ENCODE data around the gene TPX2.

TPX2 gene

DNA sequence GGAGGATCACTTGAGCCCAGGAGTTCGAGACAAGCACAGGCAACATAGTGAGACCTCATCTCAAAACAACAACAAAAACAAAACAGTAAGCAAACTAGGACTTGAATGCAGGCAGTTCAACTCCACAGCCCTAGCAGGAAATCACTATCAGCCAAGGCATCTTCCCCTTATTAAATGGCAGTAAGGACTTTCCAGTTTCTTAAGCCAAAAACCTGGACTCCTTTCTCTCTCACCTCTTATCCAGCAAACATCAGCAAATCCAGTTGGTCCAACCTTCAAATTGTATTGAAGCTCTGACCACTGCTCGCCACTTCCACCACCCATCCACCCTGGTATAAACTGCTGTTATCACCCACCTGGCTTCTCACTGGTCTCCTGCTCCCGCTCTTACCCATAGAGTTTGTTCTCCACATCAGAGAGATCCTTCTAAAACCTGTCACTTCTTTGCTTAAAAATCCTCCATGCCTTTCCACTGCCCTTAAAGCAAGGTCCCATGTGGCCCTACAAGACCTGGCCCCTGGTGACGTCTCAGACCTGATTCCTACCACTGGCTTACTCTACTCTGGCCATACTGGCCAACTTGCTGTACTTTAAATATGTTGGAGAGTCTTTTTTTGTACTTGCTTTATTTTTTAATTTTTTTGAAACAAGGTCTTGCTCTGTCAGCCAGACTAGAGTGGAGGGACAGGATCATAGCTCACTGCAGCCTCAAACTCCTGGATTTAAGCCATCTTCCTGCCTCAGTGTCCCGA lies 44.1 kb upstream of the TPX2 start:
- TF ChIP-seq, protein P1, sequence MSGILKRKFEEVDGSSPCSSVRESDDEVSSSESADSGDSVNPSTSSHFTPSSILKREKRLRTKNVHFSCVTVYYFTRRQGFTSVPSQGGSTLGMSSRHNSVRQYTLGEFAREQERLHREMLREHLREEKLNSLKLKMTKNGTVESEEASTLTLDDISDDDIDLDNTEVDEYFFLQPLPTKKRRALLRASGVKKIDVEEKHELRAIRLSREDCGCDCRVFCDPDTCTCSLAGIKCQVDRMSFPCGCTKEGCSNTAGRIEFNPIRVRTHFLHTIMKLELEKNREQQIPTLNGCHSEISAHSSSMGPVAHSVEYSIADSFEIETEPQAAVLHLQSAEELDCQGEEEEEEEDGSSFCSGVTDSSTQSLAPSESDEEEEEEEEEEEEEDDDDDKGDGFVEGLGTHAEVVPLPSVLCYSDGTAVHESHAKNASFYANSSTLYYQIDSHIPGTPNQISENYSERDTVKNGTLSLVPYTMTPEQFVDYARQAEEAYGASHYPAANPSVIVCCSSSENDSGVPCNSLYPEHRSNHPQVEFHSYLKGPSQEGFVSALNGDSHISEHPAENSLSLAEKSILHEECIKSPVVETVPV (CRISPR knock-in tag; IDR thresholded peaks at IDR 0.05), result no peak
- TF ChIP-seq TSHZ2 (CRISPR knock-in tag; IDR thresholded peaks at IDR 0.05) (no peak), SNAI2 (CRISPR knock-in tag; IDR thresholded peaks at IDR 0.05) (no peak), BACH2 (CRISPR knock-in tag; IDR thresholded peaks at IDR 0.05; ENCODE audit: borderline replicate concordance) (no peak), TCF4 (CRISPR knock-in tag; IDR thresholded peaks at IDR 0.05; ENCODE audit: borderline replicate concordance) (no peak), PPARA (CRISPR knock-in tag; IDR thresholded peaks at IDR 0.05; ENCODE audit: borderline replicate concordance) (no peak), ZNF565 (CRISPR knock-in tag; conservative IDR thresholded peaks at IDR 0.05; ENCODE audit: low read depth) (no peak)
- no peak for ATAC-seq

- ATAC-seq, result peak; percentile 23; the same call in 2 of the 3 replicates
- TF ChIP-seq BACH2 (CRISPR knock-in tag; IDR thresholded peaks at IDR 0.05; ENCODE audit: borderline replicate concordance) (no peak), ISL1 (CRISPR knock-in tag; IDR thresholded peaks at IDR 0.05) (no peak; the same call in none of the 2 replicates), SNAI2 (CRISPR knock-in tag; IDR thresholded peaks at IDR 0.05) (0 out of 2 replicates have a peak, but pooled peaks have one; percentile 15)
Observed at GRCh38 chr20:31695849-31696804, 43.0 kb upstream of the TPX2 start.

DNA sequence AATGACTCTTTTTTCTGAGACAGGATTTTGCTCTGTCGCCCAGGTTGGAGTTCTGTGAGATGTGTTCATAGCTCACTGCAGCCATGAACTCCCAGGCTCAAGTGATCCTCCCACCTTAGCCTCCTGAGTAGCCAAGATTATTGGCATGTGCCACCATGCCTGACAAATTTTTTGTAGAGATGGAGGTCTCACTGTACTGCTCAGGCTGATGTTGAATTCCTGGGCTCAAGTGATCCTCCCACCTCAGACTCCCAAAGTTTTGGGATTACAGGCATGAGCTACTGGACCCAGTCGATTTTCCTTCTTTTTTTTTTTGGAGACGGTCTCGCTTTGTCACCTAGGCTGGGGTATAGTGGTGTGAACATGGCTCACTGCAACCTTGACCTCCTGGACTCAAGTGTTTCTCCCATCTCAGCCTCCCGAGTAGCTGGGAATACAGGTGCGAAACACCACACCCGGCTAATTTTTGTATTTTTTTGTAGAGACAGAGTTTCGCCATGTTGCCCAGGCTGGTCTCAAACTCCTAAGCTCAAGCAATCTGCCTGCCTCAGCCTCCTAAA lies 40.8 kb upstream of the TPX2 start:
- TF ChIP-seq CSDC2 (CRISPR knock-in tag; IDR thresholded peaks at IDR 0.05), result no peak
- no peak for TF ChIP-seq ESRRG (CRISPR knock-in tag; IDR thresholded peaks at IDR 0.05)
- no peak for TF ChIP-seq ZNF8 (CRISPR knock-in tag; IDR thresholded peaks at IDR 0.05)
- no peak for ATAC-seq

GRCh38 chr20:31698803-31699718 lies 40.0 kb upstream of the TPX2 start:
- peak; percentile 93 for ATAC-seq
- no peak for TF ChIP-seq ZC3H10 (CRISPR knock-in tag; IDR thresholded peaks at IDR 0.05)
- no peak for TF ChIP-seq ZNF70 (CRISPR knock-in tag; IDR thresholded peaks at IDR 0.05)
- TF ChIP-seq PATZ1 (CRISPR knock-in tag; IDR thresholded peaks at IDR 0.05; ENCODE audit: borderline replicate concordance), result no peak
- TF ChIP-seq ZNF8 (CRISPR knock-in tag; IDR thresholded peaks at IDR 0.05), result no peak
- peak; percentile 51 for TF ChIP-seq ISL1 (CRISPR knock-in tag; IDR thresholded peaks at IDR 0.05)
- no peak for TF ChIP-seq ESRRG (CRISPR knock-in tag; IDR thresholded peaks at IDR 0.05)
- TF ChIP-seq, protein P2, sequence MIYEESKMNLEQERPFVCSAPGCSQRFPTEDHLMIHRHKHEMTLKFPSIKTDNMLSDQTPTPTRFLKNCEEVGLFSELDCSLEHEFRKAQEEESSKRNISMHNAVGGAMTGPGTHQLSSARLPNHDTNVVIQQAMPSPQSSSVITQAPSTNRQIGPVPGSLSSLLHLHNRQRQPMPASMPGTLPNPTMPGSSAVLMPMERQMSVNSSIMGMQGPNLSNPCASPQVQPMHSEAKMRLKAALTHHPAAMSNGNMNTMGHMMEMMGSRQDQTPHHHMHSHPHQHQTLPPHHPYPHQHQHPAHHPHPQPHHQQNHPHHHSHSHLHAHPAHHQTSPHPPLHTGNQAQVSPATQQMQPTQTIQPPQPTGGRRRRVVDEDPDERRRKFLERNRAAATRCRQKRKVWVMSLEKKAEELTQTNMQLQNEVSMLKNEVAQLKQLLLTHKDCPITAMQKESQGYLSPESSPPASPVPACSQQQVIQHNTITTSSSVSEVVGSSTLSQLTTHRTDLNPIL (CRISPR knock-in tag; IDR thresholded peaks at IDR 0.05; ENCODE audit: low read depth), result 0 out of 2 replicates have a peak, but pooled peaks have one; percentile 47
- TF ChIP-seq BACH2 (CRISPR knock-in tag; IDR thresholded peaks at IDR 0.05; ENCODE audit: borderline replicate concordance), result no peak
- peak; percentile 75; the same call in 1 of the 2 replicates for TF ChIP-seq ZFP3 (CRISPR knock-in tag; IDR thresholded peaks at IDR 0.05)
- TF ChIP-seq, protein P1 (CRISPR knock-in tag; IDR thresholded peaks at IDR 0.05), result no peak
- TF ChIP-seq TOX (CRISPR knock-in tag; IDR thresholded peaks at IDR 0.05; ENCODE audit: borderline replicate concordance), result no peak
- TF ChIP-seq ZNF565 (CRISPR knock-in tag; conservative IDR thresholded peaks at IDR 0.05; ENCODE audit: low read depth), result no peak
- no peak for TF ChIP-seq TSHZ2 (CRISPR knock-in tag; IDR thresholded peaks at IDR 0.05)
- TF ChIP-seq TCF4 (CRISPR knock-in tag; IDR thresholded peaks at IDR 0.05; ENCODE audit: borderline replicate concordance), result no peak
- TF ChIP-seq SNAI2 (CRISPR knock-in tag; IDR thresholded peaks at IDR 0.05), result peak; percentile 81
